Adrenal gland (tissue), 12 donors: ENCODE results near the gene ZNF117. TPM values are rescaled to one million over a fixed set of nuclear protein-coding genes. Genes with fewer than 3 reads are reported as not detected.
A peak's percentile ranks its signal among the peaks of the same experiment; 100 is the strongest.

Experiments used
- DNase-seq, 7 donors: peaks; one replicate each; pipeline ENCODE4 v3.0.0-alpha.2; 2019 to 2020
- H3K27ac ChIP-seq, 5 donors: fragments of 200-600 bp; sonication (generic) in 4 of 5; 1 replicate in 3 of 5; 2 replicates in 2 of 5; pipeline versions ENCODE4 v1.5.1 to v1.8.0; 2016 to 2020; ENCODE audit warnings: mild to moderate bottlenecking in 1 of 5
- H3K27me3 ChIP-seq: fragments of 200-600 bp; 2 replicates; pipeline ENCODE4 v1.8.0; 2021
- H3K36me3 ChIP-seq, 2 donors: fragments of 200-600 bp; replicated peaks in 1 of 2; 1 replicate in 1 of 2; 2 replicates in 1 of 2; pipeline versions ENCODE4 v1.5.1 to v1.8.0; 2018 to 2022
- H3K4me1 ChIP-seq, 2 donors: fragments of 200-600 bp; replicated peaks in 1 of 2; 1 replicate in 1 of 2; 2 replicates in 1 of 2; pipeline versions ENCODE4 v1.5.1 to v1.8.0; 2018 to 2021
- H3K4me3 ChIP-seq, 4 donors: fragments of 200-600 bp; sonication (generic) in 3 of 4; one replicate each; pipeline ENCODE4 v1.5.1; 2016 to 2018
- H3K9me3 ChIP-seq, 3 donors: fragments of 200-600 bp; sonication (generic) in 1 of 3; replicated peaks in 1 of 3; 1 replicate in 2 of 3; 2 replicates in 1 of 3; pipeline versions ENCODE4 v1.5.1 to v1.8.0; 2016 to 2021
- POLR2A ChIP-seq, 2 donors: fragments of 450-650 bp; IDR thresholded peaks; one replicate each; pipeline ENCODE4 v1.6.1; 2017; ENCODE audit warnings: antibody characterized with exemption in 2 of 2, mild to moderate bottlenecking in 2 of 2, moderate library complexity in 1 of 2
- WGBS, 4 donors: extraction: QIAGEN DNeasy Blood & Tissue Kit in 2 of 4; methylation state at CpG; one replicate each; pipeline versions ENCODE4 v1.1.5 to v1.1.7; 2013 to 2017; 5-methylcytosine and 5-hydroxymethylcytosine counted together
- intact Hi-C, 2 donors: fragments of 100-400 bp; cut with DNase I; formaldehyde crosslinking; loops; one replicate each; pipeline versions ENCODE4 v1.14.1 to v1.15.0; 2022 to 2023
- polyA plus RNA-seq, 3 donors: library from polyadenylated mRNA; stranded (reverse); fragments of 200-250 nt in 2 of 3; fragments of 350-450 nt in 1 of 3; fragmentation: Illumina TruSeq in 1 of 3; extraction: RNeasy Lipid Tissue Mini Kit (QIAGEN cat#74804) in 1 of 3; gene quantifications; one replicate each; pipeline ENCODE4 v1.2.3, GENCODE V29; 2013 to 2014
- total RNA-seq, 9 donors: library from RNA; depleted of rRNA in 4 of 9; stranded (reverse); fragments of >200 nt in 4 of 9; fragments of 120-200 nt in 1 of 9; fragmentation: NEBNext Ultra II Directional in 1 of 9; extraction: Animal tissue kit (Norgen Biotek cat#: 25700) in 1 of 9; gene quantifications; one replicate each; pipeline versions ENCODE4 v1.1.0 to v1.2.4, GENCODE V29; 2013 to 2023
- TF ChIP-seq, protein P1 (sequence below), 6 experiments: fragments of 450-650 bp in 4 of 6; fragments of 200-600 bp in 2 of 6; sonication (generic) in 1 of 6; IDR thresholded peaks; 1 replicate in 5 of 6; 2 replicates in 1 of 6; pipeline versions ENCODE4 v1.5.1 to v1.8.0; 2016 to 2021; ENCODE audit warnings: antibody characterized with exemption in 6 of 6, mild to moderate bottlenecking in 2 of 6, moderate library complexity in 1 of 6
- donor health status: healthy with polysubstance abuse.
- donor health status: Bipolar disorder and iron deficiency.
- donor health status: DM: yes; HTN: yes; CAD: no.
- donor health status: DM: no; HTN: no; CAD: no.
- donor health status: DM: no; HTN: no; CAD: no.
- donor health status: DM: yes; HTN: yes; CAD: no.

The ZNF117 gene
- total and polyA plus RNA-seq, 12 donors: 12.0 to 145 (median 39.9) TPM

- H3K27ac ChIP-seq: peak overlapping the region in 4 of 5 donors; percentile 24 to 96 (median 74)
- H3K9me3 ChIP-seq: peaks cover 0 to 27% (median 0%) of the 10 kb centered on the region in 3 donors
- peaks cover 26 to 31% of the 10 kb centered on the region in 2 donors for H3K4me1 ChIP-seq
- DNase-seq: no peak
- H3K36me3 ChIP-seq: peaks cover 0 to 6% of the 10 kb centered on the region in 2 donors
- WGBS, 4 donors: 86 to 96% (median 93%) methylated on average over 12 of the region's 12 CpGs
- intact Hi-C loops: no loop called here
- H3K27me3 ChIP-seq: no peaks in the 10 kb centered on the region
- TF ChIP-seq, protein P1, sequence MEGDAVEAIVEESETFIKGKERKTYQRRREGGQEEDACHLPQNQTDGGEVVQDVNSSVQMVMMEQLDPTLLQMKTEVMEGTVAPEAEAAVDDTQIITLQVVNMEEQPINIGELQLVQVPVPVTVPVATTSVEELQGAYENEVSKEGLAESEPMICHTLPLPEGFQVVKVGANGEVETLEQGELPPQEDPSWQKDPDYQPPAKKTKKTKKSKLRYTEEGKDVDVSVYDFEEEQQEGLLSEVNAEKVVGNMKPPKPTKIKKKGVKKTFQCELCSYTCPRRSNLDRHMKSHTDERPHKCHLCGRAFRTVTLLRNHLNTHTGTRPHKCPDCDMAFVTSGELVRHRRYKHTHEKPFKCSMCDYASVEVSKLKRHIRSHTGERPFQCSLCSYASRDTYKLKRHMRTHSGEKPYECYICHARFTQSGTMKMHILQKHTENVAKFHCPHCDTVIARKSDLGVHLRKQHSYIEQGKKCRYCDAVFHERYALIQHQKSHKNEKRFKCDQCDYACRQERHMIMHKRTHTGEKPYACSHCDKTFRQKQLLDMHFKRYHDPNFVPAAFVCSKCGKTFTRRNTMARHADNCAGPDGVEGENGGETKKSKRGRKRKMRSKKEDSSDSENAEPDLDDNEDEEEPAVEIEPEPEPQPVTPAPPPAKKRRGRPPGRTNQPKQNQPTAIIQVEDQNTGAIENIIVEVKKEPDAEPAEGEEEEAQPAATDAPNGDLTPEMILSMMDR (IDR thresholded peaks at IDR 0.05): no peak
- no peak for TF ChIP-seq POLR2A (IDR thresholded peaks at IDR 0.05)
- H3K4me3 ChIP-seq: no peak overlapping the region
These were observed 6.5 kb upstream of the ZNF117 start for GRCh38 chr7:64997164-64997908.

DNA sequence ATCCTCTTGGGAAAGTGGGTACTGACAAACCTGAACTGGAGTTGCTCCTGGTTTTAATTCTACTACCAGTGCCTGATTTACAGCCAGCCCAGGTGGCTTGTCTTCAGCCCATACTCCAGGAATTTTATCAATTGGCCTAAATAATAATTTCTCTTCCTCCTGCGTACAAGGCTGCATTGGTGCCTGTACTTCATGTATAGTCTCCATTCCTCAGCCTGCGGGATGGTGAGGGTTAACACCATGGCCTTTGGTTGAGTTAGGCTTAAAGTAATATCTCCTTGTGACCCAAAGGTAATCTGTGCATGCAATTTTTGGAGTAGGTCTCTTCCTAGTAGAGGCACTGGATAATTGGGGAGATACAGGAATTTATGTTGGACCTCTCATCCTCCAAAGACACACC lies 5.5 kb upstream of the ZNF117 start:
- TF ChIP-seq, protein P1 (IDR thresholded peaks at IDR 0.05): no peak
- no peak for TF ChIP-seq POLR2A (IDR thresholded peaks at IDR 0.05)
- WGBS, 4 donors: 95 to 100% (median 99%) methylated on average over 2 of the region's 2 CpGs
- Histone ChIP-seq H3K4me1 (peaks cover 21 to 22% of the 10 kb centered on the region in 2 donors), H3K27me3 (no peaks in the 10 kb centered on the region), H3K36me3 (peaks cover 0 to 6% of the 10 kb centered on the region in 2 donors), H3K9me3 (peaks cover 0 to 27% (median 0%) of the 10 kb centered on the region in 3 donors), H3K27ac (peak overlapping the region in 1 of 5 donors; percentile 19), H3K4me3 (no peak overlapping the region)
- DNase-seq: no peak
- intact Hi-C loops: no loop called here

DNA sequence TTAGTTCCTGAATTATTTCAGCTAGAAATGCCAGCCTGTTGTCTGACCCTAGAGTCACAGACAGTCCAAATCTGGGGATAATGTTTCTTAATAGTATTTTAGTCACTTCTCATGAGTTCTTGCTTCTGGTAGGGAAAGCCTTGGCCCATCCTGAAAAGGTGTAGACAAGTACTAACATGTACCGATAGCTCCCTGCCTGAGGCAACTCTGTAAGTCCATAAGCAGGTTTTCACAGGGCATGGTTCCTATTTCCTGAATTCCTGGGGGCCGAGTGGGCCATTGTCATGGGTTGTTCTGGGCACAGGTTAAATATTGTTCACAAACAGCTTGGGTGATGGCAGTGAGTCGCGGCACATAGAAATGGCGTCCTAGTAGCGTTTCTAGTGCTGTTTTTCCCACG lies 3.1 kb upstream of the ZNF117 start:
- WGBS, 4 donors: 98 to 100% (median 98%) methylated on average over 7 of the region's 7 CpGs
- Histone ChIP-seq H3K9me3 (peaks cover 0 to 22% (median 0%) of the 10 kb centered on the region in 3 donors), H3K36me3 (peaks cover 0 to 6% of the 10 kb centered on the region in 2 donors), H3K27me3 (no peaks in the 10 kb centered on the region), H3K4me1 (peaks cover 4 to 6% of the 10 kb centered on the region in 2 donors), H3K27ac (peak overlapping the region in 1 of 5 donors; percentile 6), H3K4me3 (no peak overlapping the region)
- TF ChIP-seq, protein P1 (IDR thresholded peaks at IDR 0.05): no peak
- TF ChIP-seq POLR2A (IDR thresholded peaks at IDR 0.05): no peak
- no peak for DNase-seq
- intact Hi-C loops: no loop called here

DNA sequence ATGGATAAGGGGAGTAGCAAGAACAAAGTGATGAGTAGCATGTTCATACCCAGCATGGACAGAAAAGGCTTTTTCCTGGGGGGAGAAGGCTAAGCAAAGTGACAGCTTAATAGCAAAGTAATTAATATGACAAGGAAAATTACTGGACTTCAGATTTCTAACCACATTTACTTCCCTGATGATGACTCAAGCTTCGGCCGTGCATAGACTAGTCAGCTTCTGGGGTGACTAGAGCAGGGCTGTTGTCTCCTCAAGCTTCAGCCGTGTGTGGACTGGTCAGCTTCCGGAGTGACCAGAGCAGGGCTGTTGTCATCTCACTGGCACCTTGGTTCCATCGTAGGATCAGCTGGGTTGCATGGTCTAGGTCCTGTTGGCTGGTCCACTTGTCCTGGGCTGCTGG lies 2.1 kb upstream of the ZNF117 start:
- peaks cover 0 to 16% (median 0%) of the 10 kb centered on the region in 3 donors for H3K9me3 ChIP-seq
- H3K27me3 ChIP-seq: no peaks in the 10 kb centered on the region

More for the DNA sequence above, 2.1 kb upstream of the ZNF117 start:
- DNase-seq: no peak
- Histone ChIP-seq H3K4me3 (no peak overlapping the region), H3K36me3 (peaks cover 0 to 6% of the 10 kb centered on the region in 2 donors), H3K4me1 (no peaks in the 10 kb centered on the region), H3K27ac (peak overlapping the region in 1 of 5 donors; percentile 7)
- intact Hi-C loops: no loop called here
- WGBS, 4 donors: 74 to 97% (median 85%) methylated on average over 4 to 5 of the region's 5 CpGs
- no peak for TF ChIP-seq POLR2A (IDR thresholded peaks at IDR 0.05)
- TF ChIP-seq, protein P1 (IDR thresholded peaks at IDR 0.05): no peak
